ENCODE data around the gene ANKRD17. TPM values are rescaled to one million over a fixed set of nuclear protein-coding genes. Genes with fewer than 3 reads are reported as not detected.

Gene ANKRD17
- total RNA-seq, 1 experiment from 2014 or later: 62.1 TPM

- H3K4me3 ChIP-seq (replicated peaks in 1 of 2; ENCODE audit: low read depth in 1 of 2, low read length in 2 of 2): no peak overlapping the region
- BruUV-seq (replicated peaks): TSS peak; percentile 29
- H4K20me1 ChIP-seq (ENCODE audit: insufficient read depth): no peaks in the 10 kb centered on the region; the same call in 1 of the 2 replicates
- peaks cover 0 to 6% of the 10 kb centered on the region in 2 experiments; a peak in 1 of 4 replicates for H3K4me1 ChIP-seq (ENCODE audit: control insufficient read depth in 1 of 2, insufficient read depth in 2 of 2, low read length in 2 of 2)
- H3K27me3 ChIP-seq (ENCODE audit: insufficient read depth, low read length): no peaks in the 10 kb centered on the region
- no peaks in the 10 kb centered on the region for H3K9me3 ChIP-seq (ENCODE audit: control insufficient read depth in 1 of 2, insufficient read depth in 1 of 2, low read depth in 1 of 2, low read length in 2 of 2)
- TF ChIP-seq YY1 (IDR thresholded peaks at IDR 0.05; ENCODE audit: extremely low read depth, insufficient replicate concordance, low read depth, low read length): no peak
- no peak for TF ChIP-seq ZNF274 (IDR thresholded peaks at IDR 0.05; ENCODE audit: low read depth, low read length)
- TF ChIP-seq, protein P1, sequence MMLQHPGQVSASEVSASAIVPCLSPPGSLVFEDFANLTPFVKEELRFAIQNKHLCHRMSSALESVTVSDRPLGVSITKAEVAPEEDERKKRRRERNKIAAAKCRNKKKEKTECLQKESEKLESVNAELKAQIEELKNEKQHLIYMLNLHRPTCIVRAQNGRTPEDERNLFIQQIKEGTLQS (IDR thresholded peaks at IDR 0.05): no peak
- TF ChIP-seq, protein P2, sequence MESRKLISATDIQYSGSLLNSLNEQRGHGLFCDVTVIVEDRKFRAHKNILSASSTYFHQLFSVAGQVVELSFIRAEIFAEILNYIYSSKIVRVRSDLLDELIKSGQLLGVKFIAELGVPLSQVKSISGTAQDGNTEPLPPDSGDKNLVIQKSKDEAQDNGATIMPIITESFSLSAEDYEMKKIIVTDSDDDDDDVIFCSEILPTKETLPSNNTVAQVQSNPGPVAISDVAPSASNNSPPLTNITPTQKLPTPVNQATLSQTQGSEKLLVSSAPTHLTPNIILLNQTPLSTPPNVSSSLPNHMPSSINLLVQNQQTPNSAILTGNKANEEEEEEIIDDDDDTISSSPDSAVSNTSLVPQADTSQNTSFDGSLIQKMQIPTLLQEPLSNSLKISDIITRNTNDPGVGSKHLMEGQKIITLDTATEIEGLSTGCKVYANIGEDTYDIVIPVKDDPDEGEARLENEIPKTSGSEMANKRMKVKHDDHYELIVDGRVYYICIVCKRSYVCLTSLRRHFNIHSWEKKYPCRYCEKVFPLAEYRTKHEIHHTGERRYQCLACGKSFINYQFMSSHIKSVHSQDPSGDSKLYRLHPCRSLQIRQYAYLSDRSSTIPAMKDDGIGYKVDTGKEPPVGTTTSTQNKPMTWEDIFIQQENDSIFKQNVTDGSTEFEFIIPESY (IDR thresholded peaks at IDR 0.05; ENCODE audit: extremely low read depth, insufficient replicate concordance, low read length): no peak
- no peak for TF ChIP-seq FOSL1 (IDR thresholded peaks at IDR 0.05; ENCODE audit: low read depth)
- TF ChIP-seq POLR2A (IDR thresholded peaks at IDR 0.05; ENCODE audit: borderline replicate concordance, extremely low read depth, insufficient read depth, insufficient read length): no peak
- TF ChIP-seq POLR2AphosphoS5 (IDR thresholded peaks at IDR 0.05; ENCODE audit: low read depth, low read length): no peak
- no peak for TF ChIP-seq SIN3A (IDR thresholded peaks at IDR 0.05; ENCODE audit: low read depth)
- TF ChIP-seq RAD21 (IDR thresholded peaks at IDR 0.05; ENCODE audit: low read depth): no peak
- TF ChIP-seq TCF7L2 (IDR thresholded peaks at IDR 0.05; ENCODE audit: borderline replicate concordance, extremely low read depth, insufficient read depth, insufficient read length): no peak
- no peak for TF ChIP-seq CBX3 (IDR thresholded peaks at IDR 0.05; ENCODE audit: low read depth)
- DNase-seq (ENCODE audit: low read depth, low spot score): no peak
- H3K36me3 ChIP-seq (ENCODE audit: control insufficient read depth in 1 of 2, insufficient read depth in 2 of 2, low read length in 2 of 2): peaks cover 20 to 35% of the 10 kb centered on the region in 2 experiments; a peak in 3 of 4 replicates
- ChIA-PET RAD21 (ENCODE audit: low non-redundant PET in 1 of 2, low total read pairs in 2 of 2, uncharacterized antibody in 2 of 2, unreplicated experiment in 2 of 2) (no interaction called here), CTCF (no interaction called here), POLR2A (no interaction called here)
- H3K9ac ChIP-seq (ENCODE audit: low read length): no peak overlapping the region
- no peak for ATAC-seq
- no peak overlapping the region for H2AFZ ChIP-seq (ENCODE audit: low read depth, low read length, poor library complexity, severe bottlenecking)
- no peak overlapping the region for H3K4me2 ChIP-seq (ENCODE audit: low read length)
- H3K27ac ChIP-seq (ENCODE audit: low read depth, low read length): no peak overlapping the region
- H3K9me2 ChIP-seq (ENCODE audit: insufficient read depth): no peaks in the 10 kb centered on the region
- H3K79me2 ChIP-seq (ENCODE audit: insufficient read depth, low read length): peaks cover 17% of the 10 kb centered on the region
- intact Hi-C loops (cut with micrococcal nuclease): no loop called here
Observed at GRCh38 chr4:73075832-73076231, 182.8 kb downstream of the ANKRD17 start.
